ENCODE results near the gene AGAP9. TPM values are rescaled to one million over a fixed set of nuclear protein-coding genes. Genes with fewer than 3 reads are reported as not detected.
"Not testable (repeated sequence)": the region's sequence is repeated elsewhere in the genome, so short reads cannot be mapped to it uniquely, and the experiment has no call there.

AGAP9 gene
- total and polyA plus RNA-seq, 2 of the 13 experiments (the other 11 are each of a cell fraction or from before 2014, with no cell fraction given), result 5.1 to 12.0 TPM

DNA sequence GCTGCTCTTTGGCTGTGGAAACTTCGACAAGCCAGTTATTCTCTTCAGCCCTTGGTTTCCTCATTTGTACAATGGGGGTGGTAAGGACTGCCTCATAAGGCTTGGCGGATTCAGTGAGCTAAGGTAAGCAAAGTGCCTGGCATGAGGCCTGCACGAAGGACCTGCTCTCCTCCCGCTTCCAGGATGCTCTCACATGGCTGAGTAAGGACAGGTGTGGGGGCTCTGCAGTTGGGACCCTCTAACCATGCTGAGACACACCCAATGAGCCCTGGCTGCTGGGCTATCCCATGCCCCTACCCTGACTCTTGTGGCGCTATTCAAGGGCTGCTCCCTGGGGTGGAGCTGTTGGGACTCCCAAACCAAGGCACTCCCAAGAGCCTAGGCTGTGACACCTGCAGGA is 48.3 kb downstream of the AGAP9 start:
- DNase-seq (ENCODE audit: low spot score); FAIRE-seq; POLR2A ChIA-PET: not testable (repeated sequence)

DNA sequence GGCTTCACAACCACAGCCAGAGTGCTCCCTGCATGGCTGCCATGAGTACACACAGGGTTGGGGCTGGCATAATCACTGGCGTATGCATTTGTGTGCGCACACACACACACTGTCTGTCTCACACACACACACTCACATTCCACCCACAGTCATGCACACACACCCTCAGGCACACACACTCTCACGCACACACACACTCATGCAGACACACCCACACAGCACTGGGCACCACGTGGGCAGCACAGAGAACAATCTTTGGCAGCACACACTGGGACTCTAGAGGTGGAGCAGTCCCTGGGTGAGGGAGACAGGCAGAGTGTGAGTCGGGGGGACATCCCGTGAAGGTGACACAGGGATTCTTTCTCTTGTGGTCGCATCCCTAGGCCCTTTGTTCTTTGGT is 49.9 kb downstream of the AGAP9 start:
- H3K36me3 ChIP-seq (replicated peaks in 1 of 2; ENCODE audit: control insufficient read depth in 1 of 2, insufficient read depth in 2 of 2, low read length in 2 of 2); CTCF ChIA-PET (ENCODE audit: low intra/inter-chr PET ratio, low total read pairs); intact Hi-C loops (cut with micrococcal nuclease; ENCODE audit: unreplicated experiment); BruUV-seq (replicated peaks); H4K20me1 ChIP-seq (ENCODE audit: insufficient read depth, low read length); H3K9ac ChIP-seq (ENCODE audit: insufficient read depth, low read depth, low read length); in situ Hi-C loops (cut with HindIII; ENCODE audit: extremely low pct_ligation_motif_present, low pct_unique_long_range_greater_than_20kb); H3K27me3 ChIP-seq (ENCODE audit: control insufficient read depth in 1 of 2, insufficient read depth in 2 of 2, low read length in 2 of 2); H3K4me2 ChIP-seq (ENCODE audit: low read depth, low read length); H3K9me3 ChIP-seq (ENCODE audit: low read length); H3K4me3 ChIP-seq (replicated peaks in 1 of 3; ENCODE audit: insufficient read depth in 1 of 3, low read depth in 2 of 3, low read length in 3 of 3); H3K4me1 ChIP-seq (ENCODE audit: insufficient read depth, low read length); ATAC-seq; FAIRE-seq; POLR2A ChIA-PET; DNase-seq (ENCODE audit: low spot score); H2AFZ ChIP-seq (ENCODE audit: low read length); H3K27ac ChIP-seq (ENCODE audit: extremely low read length, insufficient read depth, low read length); H3K79me2 ChIP-seq (ENCODE audit: insufficient read depth, low read length): not testable (repeated sequence)
- no CpG with 5 or more reads among the region's 7 CpGs for WGBS (ENCODE audit: low lambda C conversion rate)

More for the DNA sequence above, 48.3 kb downstream of the AGAP9 start:
- WGBS (ENCODE audit: low lambda C conversion rate), result 75% methylated on average over 2 of the region's 5 CpGs
- H3K36me3 ChIP-seq (replicated peaks in 1 of 2; ENCODE audit: control insufficient read depth in 1 of 2, insufficient read depth in 2 of 2, low read length in 2 of 2); H3K79me2 ChIP-seq (ENCODE audit: insufficient read depth, low read length); ATAC-seq; H3K27ac ChIP-seq (ENCODE audit: extremely low read length, insufficient read depth, low read length); BruUV-seq (replicated peaks); intact Hi-C loops (cut with micrococcal nuclease; ENCODE audit: unreplicated experiment); CTCF ChIA-PET (ENCODE audit: low intra/inter-chr PET ratio, low total read pairs); H3K4me2 ChIP-seq (ENCODE audit: low read depth, low read length); H3K9me3 ChIP-seq (ENCODE audit: low read length); H3K4me1 ChIP-seq (ENCODE audit: insufficient read depth, low read length); H2AFZ ChIP-seq (ENCODE audit: low read length); H3K9ac ChIP-seq (ENCODE audit: insufficient read depth, low read depth, low read length); in situ Hi-C loops (cut with HindIII; ENCODE audit: extremely low pct_ligation_motif_present, low pct_unique_long_range_greater_than_20kb); H4K20me1 ChIP-seq (ENCODE audit: insufficient read depth, low read length); H3K27me3 ChIP-seq (ENCODE audit: control insufficient read depth in 1 of 2, insufficient read depth in 2 of 2, low read length in 2 of 2); H3K4me3 ChIP-seq (replicated peaks in 1 of 3; ENCODE audit: insufficient read depth in 1 of 3, low read depth in 2 of 3, low read length in 3 of 3): not testable (repeated sequence)

DNA sequence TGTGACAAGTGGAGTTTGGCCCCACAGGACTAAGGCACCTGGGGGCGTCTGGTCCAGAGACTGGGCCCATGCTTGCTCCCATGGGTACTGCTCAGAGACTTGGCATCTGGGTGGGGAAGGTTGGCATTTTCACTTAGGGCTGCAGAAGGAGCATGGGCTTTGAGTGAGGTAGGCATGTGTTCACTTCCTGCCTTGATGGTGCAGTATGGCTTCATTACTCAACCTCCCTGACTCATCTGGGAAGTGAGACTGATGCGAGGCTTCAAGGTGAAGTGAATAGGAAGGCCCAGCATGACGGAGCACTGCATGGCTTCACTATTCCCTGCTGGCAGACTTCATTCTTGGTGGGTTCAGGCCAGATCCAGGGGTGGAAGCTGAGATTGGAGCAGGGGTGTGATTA is 50.8 kb downstream of the AGAP9 start:
- FAIRE-seq; H3K79me2 ChIP-seq (ENCODE audit: insufficient read depth, low read length); in situ Hi-C loops (cut with HindIII; ENCODE audit: extremely low pct_ligation_motif_present, low pct_unique_long_range_greater_than_20kb); ATAC-seq; H3K4me1 ChIP-seq (ENCODE audit: insufficient read depth, low read length); DNase-seq (ENCODE audit: low spot score); H3K36me3 ChIP-seq (replicated peaks in 1 of 2; ENCODE audit: control insufficient read depth in 1 of 2, insufficient read depth in 2 of 2, low read length in 2 of 2); H4K20me1 ChIP-seq (ENCODE audit: insufficient read depth, low read length); POLR2A ChIA-PET; H3K4me3 ChIP-seq (replicated peaks in 1 of 3; ENCODE audit: insufficient read depth in 1 of 3, low read depth in 2 of 3, low read length in 3 of 3); CTCF ChIA-PET (ENCODE audit: low intra/inter-chr PET ratio, low total read pairs); H2AFZ ChIP-seq (ENCODE audit: low read length); H3K9ac ChIP-seq (ENCODE audit: insufficient read depth, low read depth, low read length); intact Hi-C loops (cut with micrococcal nuclease; ENCODE audit: unreplicated experiment); H3K9me3 ChIP-seq (ENCODE audit: low read length); H3K27me3 ChIP-seq (ENCODE audit: control insufficient read depth in 1 of 2, insufficient read depth in 2 of 2, low read length in 2 of 2); H3K27ac ChIP-seq (ENCODE audit: extremely low read length, insufficient read depth, low read length); BruUV-seq (replicated peaks); H3K4me2 ChIP-seq (ENCODE audit: low read depth, low read length): not testable (repeated sequence)
- no CpG with 5 or more reads among the region's 3 CpGs for WGBS (ENCODE audit: low lambda C conversion rate)

DNA sequence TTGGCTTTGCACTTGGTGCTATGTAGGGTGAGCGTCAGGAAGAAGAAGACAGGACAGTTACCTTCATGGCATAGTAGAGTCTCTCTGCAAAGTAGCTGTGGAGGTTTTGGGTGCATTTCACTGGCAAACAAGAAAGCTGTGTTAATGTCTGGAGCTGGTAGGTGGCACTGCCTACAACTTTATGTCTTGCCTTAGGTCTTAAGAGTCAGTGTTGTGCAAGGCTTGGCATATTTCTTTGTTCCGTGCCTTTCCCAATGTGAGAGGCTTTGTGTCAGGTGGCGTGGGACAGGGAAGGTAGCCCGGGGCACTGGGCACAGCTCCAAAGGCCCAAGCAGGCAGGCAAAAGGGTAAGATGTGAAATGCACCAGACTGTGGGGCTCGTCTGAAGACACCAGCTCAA is 51.4 kb downstream of the AGAP9 start:
- H3K27me3 ChIP-seq (ENCODE audit: control insufficient read depth in 1 of 2, insufficient read depth in 2 of 2, low read length in 2 of 2); H3K9ac ChIP-seq (ENCODE audit: insufficient read depth, low read depth, low read length); H3K4me2 ChIP-seq (ENCODE audit: low read depth, low read length); H2AFZ ChIP-seq (ENCODE audit: low read length); H3K4me3 ChIP-seq (replicated peaks in 1 of 3; ENCODE audit: insufficient read depth in 1 of 3, low read depth in 2 of 3, low read length in 3 of 3); CTCF ChIA-PET (ENCODE audit: low intra/inter-chr PET ratio, low total read pairs); BruUV-seq (replicated peaks); DNase-seq (ENCODE audit: low spot score); H3K9me3 ChIP-seq (ENCODE audit: low read length); H3K27ac ChIP-seq (ENCODE audit: extremely low read length, insufficient read depth, low read length); H3K79me2 ChIP-seq (ENCODE audit: insufficient read depth, low read length); intact Hi-C loops (cut with micrococcal nuclease; ENCODE audit: unreplicated experiment); POLR2A ChIA-PET; H3K36me3 ChIP-seq (replicated peaks in 1 of 2; ENCODE audit: control insufficient read depth in 1 of 2, insufficient read depth in 2 of 2, low read length in 2 of 2); H3K4me1 ChIP-seq (ENCODE audit: insufficient read depth, low read length); H4K20me1 ChIP-seq (ENCODE audit: insufficient read depth, low read length); in situ Hi-C loops (cut with HindIII; ENCODE audit: extremely low pct_ligation_motif_present, low pct_unique_long_range_greater_than_20kb); FAIRE-seq: not testable (repeated sequence)
- peak; percentile 16; the same call in 1 of the 3 replicates for ATAC-seq
- WGBS (ENCODE audit: low lambda C conversion rate), result no CpG with 5 or more reads among the region's 5 CpGs

Data from HepG2 (cell line).